Fibroblast of peridontal ligament (primary cell): ENCODE data around the gene ASB1.

Experiments used
- DNase-seq: peaks from one replicate; pipeline ENCODE4 v3.0.0-alpha.2; 2010; ENCODE audit errors: extremely low read depth

The ASB1 gene

GRCh38 chr2:238494573-238494961 lies 67.8 kb downstream of the ASB1 start:
- DNase-seq = no peak

DNA sequence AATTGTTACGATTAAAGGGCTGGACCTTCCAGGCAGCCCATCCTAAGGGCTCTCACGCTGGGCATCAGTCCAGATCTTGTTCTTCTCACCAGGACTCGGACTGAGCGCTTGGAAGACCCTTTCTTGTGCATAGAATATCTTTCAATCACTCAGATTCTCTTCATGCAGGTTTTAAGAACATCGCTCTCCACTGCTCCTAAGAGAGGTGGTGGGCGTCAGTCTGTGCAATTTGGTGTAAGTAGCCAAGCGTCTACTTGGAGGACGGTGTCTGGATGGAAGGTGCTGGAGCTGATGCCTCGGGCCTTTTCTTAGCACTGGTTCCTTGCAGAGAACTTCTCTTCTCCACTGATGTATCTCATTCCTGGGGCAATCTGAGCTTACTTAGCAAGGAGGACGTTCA lies 68.7 kb downstream of the ASB1 start:
- DNase-seq = no peak

DNA sequence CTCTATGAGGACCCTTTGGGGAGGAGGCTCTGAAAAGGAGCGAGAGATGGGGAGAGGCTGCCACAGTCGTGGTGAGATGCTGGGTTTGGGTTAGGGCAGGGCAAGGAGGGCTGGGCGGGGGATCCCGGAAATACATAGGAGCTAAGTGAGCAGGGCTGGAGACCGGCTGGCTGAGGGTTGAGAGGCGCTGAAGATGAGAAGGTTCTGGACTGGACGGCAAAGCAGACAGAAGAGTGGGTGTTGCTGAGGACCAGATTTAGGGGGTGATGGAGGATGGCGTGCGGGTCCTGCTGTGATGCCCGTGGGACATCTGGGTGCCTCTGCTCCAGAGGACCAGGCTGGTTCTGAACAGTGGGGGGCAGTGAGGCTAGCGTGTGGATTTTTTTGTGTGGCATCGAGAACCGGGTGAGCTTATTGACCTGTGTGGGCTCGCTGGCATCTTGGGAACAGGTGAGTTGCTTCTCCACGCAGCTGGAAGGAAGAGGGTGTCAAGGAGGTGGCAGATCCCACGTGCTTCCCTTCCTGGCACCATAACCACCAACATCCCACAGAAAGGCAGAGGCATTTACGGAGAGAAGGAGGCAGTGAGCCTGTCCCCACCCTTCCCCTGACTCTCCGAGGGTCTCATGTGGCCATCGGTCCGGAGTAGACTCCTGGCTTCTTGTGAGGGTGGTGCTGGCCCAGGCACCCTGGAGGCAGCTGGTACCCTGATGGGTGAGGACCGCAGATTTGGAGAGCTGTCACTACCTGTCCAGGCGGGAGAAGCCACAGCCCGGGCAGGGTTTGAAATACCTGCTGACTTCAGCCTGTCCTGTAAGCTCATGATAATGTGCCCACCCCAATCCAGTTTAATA lies 70.3 kb downstream of the ASB1 start:
- no peak for DNase-seq

- DNase-seq = no peak
These were observed 70.9 kb downstream of the ASB1 start for GRCh38 chr2:238497610-238498005.

GRCh38 chr2:238498188-238498587 lies 71.5 kb downstream of the ASB1 start:
- no peak for DNase-seq

- no peak for DNase-seq
These were observed 72.1 kb downstream of the ASB1 start for GRCh38 chr2:238498691-238499295.

DNA sequence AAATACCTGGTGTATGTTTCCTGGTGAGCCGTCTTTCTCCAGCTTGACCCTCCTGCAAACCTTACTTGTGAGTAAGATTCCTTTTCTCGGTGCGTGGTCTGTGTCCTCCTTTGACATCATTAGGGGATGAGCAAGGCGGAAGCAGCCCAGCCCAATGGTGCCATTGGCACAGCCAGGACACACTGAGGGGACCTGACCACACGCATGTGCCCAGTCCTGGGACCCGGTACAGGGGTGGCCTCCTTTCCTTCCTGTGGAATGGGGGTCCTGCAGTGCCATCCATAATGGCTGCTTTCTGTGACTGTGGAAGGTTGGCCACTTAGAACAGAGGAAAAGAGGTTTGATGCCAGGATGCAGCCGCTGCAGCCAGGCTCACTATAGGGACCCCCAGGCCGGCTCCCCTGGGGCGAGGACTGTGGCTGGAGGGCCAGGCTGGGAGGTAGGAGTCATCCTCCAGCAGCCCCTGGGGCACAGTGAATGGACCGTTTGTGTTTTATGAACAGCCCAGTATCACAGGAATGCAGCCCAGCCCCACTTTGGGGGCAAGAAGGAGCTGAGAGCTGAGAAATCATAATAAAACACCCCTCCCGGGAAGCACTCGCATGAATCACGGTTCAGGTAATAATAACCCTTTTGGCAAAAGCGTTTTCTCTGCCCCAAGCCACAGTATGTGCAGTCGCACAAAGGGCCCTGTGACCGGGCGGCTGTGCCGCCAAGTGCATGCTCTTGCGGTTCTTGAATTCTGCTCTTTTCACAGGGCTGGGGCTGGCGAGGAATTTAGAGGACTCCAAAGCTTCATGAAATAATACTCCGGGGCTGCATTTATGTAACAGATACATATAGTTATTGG lies 73.2 kb downstream of the ASB1 start:
- DNase-seq = no peak

DNA sequence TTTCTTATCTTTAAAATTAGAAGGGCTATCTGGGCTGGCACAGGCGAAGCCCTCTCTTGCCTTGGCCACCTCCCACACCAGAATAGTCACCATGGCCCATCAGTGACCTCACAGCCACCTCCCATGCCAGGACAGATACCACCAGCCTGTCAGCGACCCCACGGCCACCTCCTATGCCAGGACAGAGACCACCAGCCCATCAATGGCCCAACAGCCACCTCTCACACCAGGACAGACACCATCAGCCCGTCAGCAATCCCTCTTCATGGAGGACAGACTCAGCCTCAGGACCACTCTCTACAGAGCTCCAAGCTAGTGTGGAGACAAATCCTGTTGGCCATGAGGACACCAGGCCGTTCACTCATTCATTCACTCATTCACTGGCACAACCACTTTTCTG lies 74.6 kb downstream of the ASB1 start:
- no peak for DNase-seq
